ENCODE data around the gene MACROH2A1. TPM values are rescaled to one million over a fixed set of nuclear protein-coding genes. Genes with fewer than 3 reads are reported as not detected.

Gene MACROH2A1
- total and polyA plus RNA-seq, 2 of the 4 experiments (the other 2 are of a cell fraction): 122 to 126 TPM

GRCh38 chr5:135294793-135295192 is 104.2 kb downstream of the MACROH2A1 start:
- Histone ChIP-seq H3K4me2 (ENCODE audit: low read depth, low read length) (no peak overlapping the region), H4K91ac (ENCODE audit: insufficient read depth, low read depth, low read length) (peak overlapping the region; percentile 58; the same call in 1 of the 2 replicates), H2BK20ac (ENCODE audit: low read depth, low read length) (peak overlapping the region; percentile 43; the same call in 1 of the 2 replicates), H2AK9ac (replicated peaks; ENCODE audit: low read depth, low read length, poor library complexity) (no peak overlapping the region), H3K23ac (ENCODE audit: low read depth, low read length) (peak overlapping the region; percentile 45; the same call in 1 of the 2 replicates), H3K79me1 (ENCODE audit: low read depth in 1 of 2, low read length in 2 of 2) (no peaks in the 10 kb centered on the region), H2BK120ac (ENCODE audit: low read depth, low read length) (peak overlapping the region; percentile 72), H3K4ac (ENCODE audit: low read depth, low read length) (peak overlapping the region; percentile 83), H2BK15ac (ENCODE audit: low read depth, low read length) (peak overlapping the region; percentile 88; the same call in 1 of the 3 replicates), H2AK5ac (ENCODE audit: low read depth, low read length) (peak overlapping the region; percentile 71; the same call in 1 of the 2 replicates), H3K4me1 (ENCODE audit: control insufficient read depth, insufficient read depth, low read length) (peaks cover 7% of the 10 kb centered on the region), H3K9me3 (ENCODE audit: control insufficient read depth, insufficient read depth, low read length) (no peaks in the 10 kb centered on the region), H3K56ac (ENCODE audit: extremely low read depth, insufficient read depth, low read length) (no peak overlapping the region), H3K18ac (ENCODE audit: low read depth, low read length) (peak overlapping the region; percentile 21; the same call in 1 of the 2 replicates), H3K9ac (ENCODE audit: low read depth, low read length) (no peak overlapping the region), H4K8ac (ENCODE audit: low read depth in 2 of 2, low read length in 2 of 2) (peak overlapping the region in 1 of 2 experiments; percentile 57; a peak in 2 of 4 replicates), H3K36me3 (ENCODE audit: control insufficient read depth, insufficient read depth, low read length) (no peaks in the 10 kb centered on the region), H3K27ac (ENCODE audit: insufficient read depth, low read length) (no peak overlapping the region), H2AFZ (replicated peaks; ENCODE audit: low read length, poor library complexity) (no peak overlapping the region), H3K4me3 (ENCODE audit: insufficient read depth, low read depth, low read length) (no peak overlapping the region), H4K5ac (ENCODE audit: low read depth, low read length) (no peak overlapping the region), H3K14ac (replicated peaks; ENCODE audit: low read depth, low read length) (peak overlapping the region; percentile 24), H3K9me1 (ENCODE audit: insufficient read depth, low read length) (0 out of 2 replicates have a peak, but pooled peaks cover 3% of the 10 kb centered on the region), H3K27me3 (ENCODE audit: control insufficient read depth, insufficient read depth, low read length) (no peaks in the 10 kb centered on the region), H4K20me1 (ENCODE audit: insufficient read depth, low read length) (no peaks in the 10 kb centered on the region), H2BK5ac (ENCODE audit: low read depth, low read length, poor library complexity, severe bottlenecking) (no peak overlapping the region)
- dilution Hi-C loops (cut with HindIII; ENCODE audit: low sequenced_read_pairs, unreplicated experiment) (no loop called here), intact Hi-C loops (cut with micrococcal nuclease) (no loop called here), in situ Hi-C loops (cut with MboI; ENCODE audit: low sequenced_read_pairs) (no loop called here)
- TF ChIP-seq CEBPB (IDR thresholded peaks at IDR 0.05; ENCODE audit: low read depth, low read length) (no peak), RAD21 (IDR thresholded peaks at IDR 0.05; ENCODE audit: low read length) (no peak), MAFK (IDR thresholded peaks at IDR 0.05; ENCODE audit: low read depth, low read length) (no peak), BHLHE40 (IDR thresholded peaks at IDR 0.05; ENCODE audit: low read depth, low read length) (no peak), CHD1 (IDR thresholded peaks at IDR 0.05; ENCODE audit: low read depth, low read length) (no peak), SMC3 (IDR thresholded peaks at IDR 0.05; ENCODE audit: low read depth, low read length) (no peak), FOS (IDR thresholded peaks at IDR 0.05; ENCODE audit: low read depth, low read length) (no peak), NFE2L2 (IDR thresholded peaks at IDR 0.05; ENCODE audit: low read depth, low read length) (no peak)
- ATAC-seq (ENCODE audit: low read depth) (no peak), DNase-seq (no peak)
- ChIA-PET CTCF (no interaction called here), POLR2A (ENCODE audit: unreplicated experiment) (no interaction called here)
- BruUV-seq (replicated peaks): no TSS peak
- no CpG with 5 or more reads among the region's 4 CpGs for WGBS, 2 experiments (ENCODE audit: extremely low coverage in 2 of 2, insufficient read length in 1 of 2)

All from IMR-90 (cell line).